SK-N-MC (cell line): ENCODE results near the gene PBX3.

Experiments
- EZH2 ChIP-seq: fragments of 200-600 bp; sonication (generic); IDR thresholded peaks from one replicate; pipeline ENCODE4 v1.6.1; 2017; ENCODE audit warnings: antibody characterized with exemption
- FOXP2 ChIP-seq: optimal IDR thresholded peaks from 2 replicates; pipeline ENCODE3; 2011; ENCODE audit warnings: mild to moderate bottlenecking, moderate library complexity; ENCODE audit not compliant: insufficient read depth; ENCODE audit errors: extremely low read length, control extremely low read depth
- POLR2AphosphoS5 ChIP-seq: IDR thresholded peaks from 2 replicates; pipeline ENCODE4 v1.6.1; 2012; ENCODE audit warnings: mild to moderate bottlenecking, low read depth, low read length, borderline replicate concordance

- TF ChIP-seq FOXP2, result no peak
- no peak for TF ChIP-seq EZH2
- TF ChIP-seq POLR2AphosphoS5, result no peak; the same call in 1 of the 2 replicates
Measured at GRCh38 chr9:125887172-125887571, 140.0 kb downstream of the PBX3 start.
